DND-41 (cell line): ENCODE measurements around the gene GID8.

ENCODE experiments used
- EZH2 ChIP-seq: IDR thresholded peaks from 3 replicates; pipeline ENCODE4 v1.6.1; 2012; ENCODE audit warnings: borderline replicate concordance, low read depth, mild to moderate bottlenecking, moderate library complexity, low read length, inconsistent platforms; ENCODE audit not compliant: severe bottlenecking
- TF ChIP-seq, protein P1 (sequence below): IDR thresholded peaks from 2 replicates; pipeline ENCODE4 v1.5.1; 2012; ENCODE audit warnings: borderline replicate concordance, low read length, moderate library complexity, mild to moderate bottlenecking; ENCODE audit not compliant: poor library complexity, severe bottlenecking; ENCODE audit errors: extremely low read depth

DNA sequence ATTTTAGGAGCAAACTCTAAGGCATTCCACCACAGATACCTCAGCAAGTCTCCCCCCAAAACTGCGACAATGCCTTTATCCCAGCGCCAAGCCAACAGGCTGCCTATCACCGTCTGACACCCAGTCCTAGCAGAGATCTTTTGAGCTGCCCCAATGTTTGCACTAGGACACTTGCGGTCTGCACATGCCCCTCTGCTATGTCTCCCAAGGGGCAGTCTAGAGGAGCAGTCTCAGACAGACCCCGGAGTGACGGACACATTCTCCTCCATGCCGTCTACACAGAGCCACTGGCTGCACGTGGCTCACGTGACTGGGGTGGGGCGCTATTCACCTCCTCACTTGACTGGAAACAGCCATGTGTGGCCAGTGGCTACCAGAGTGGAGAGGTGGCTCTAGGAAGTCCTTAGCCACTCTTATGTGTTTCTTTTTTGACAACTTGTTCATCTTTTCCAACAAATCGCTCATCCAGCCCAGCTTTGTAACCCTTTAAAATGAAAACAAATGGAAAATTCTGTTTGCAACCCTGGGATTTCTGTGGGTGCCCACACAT lies 27.7 kb upstream of the GID8 start:
- TF ChIP-seq, protein P1, sequence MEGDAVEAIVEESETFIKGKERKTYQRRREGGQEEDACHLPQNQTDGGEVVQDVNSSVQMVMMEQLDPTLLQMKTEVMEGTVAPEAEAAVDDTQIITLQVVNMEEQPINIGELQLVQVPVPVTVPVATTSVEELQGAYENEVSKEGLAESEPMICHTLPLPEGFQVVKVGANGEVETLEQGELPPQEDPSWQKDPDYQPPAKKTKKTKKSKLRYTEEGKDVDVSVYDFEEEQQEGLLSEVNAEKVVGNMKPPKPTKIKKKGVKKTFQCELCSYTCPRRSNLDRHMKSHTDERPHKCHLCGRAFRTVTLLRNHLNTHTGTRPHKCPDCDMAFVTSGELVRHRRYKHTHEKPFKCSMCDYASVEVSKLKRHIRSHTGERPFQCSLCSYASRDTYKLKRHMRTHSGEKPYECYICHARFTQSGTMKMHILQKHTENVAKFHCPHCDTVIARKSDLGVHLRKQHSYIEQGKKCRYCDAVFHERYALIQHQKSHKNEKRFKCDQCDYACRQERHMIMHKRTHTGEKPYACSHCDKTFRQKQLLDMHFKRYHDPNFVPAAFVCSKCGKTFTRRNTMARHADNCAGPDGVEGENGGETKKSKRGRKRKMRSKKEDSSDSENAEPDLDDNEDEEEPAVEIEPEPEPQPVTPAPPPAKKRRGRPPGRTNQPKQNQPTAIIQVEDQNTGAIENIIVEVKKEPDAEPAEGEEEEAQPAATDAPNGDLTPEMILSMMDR = no peak
- TF ChIP-seq EZH2 = no peak
